Ectodermal cell (in vitro differentiated cells): ENCODE results near the gene ITPR2.
"Not testable (repeated sequence)": the region's sequence is repeated elsewhere in the genome, so short reads cannot be mapped to it uniquely, and the experiment has no call there.

Source experiments
- H3K27ac ChIP-seq: 2 replicates; pipeline ENCODE4 v1.7.0; 2013; ENCODE audit warnings: mild to moderate bottlenecking, low read depth, low read length; ENCODE audit not compliant: insufficient read depth, poor library complexity, severe bottlenecking
- H3K27me3 ChIP-seq: 2 replicates; pipeline ENCODE4 v1.7.0; 2013; ENCODE audit warnings: mild to moderate bottlenecking, low read length; ENCODE audit not compliant: insufficient read depth, control insufficient read depth, poor library complexity, severe bottlenecking
- H3K36me3 ChIP-seq: one replicate; pipeline ENCODE4 v1.7.0; 2013; ENCODE audit warnings: low read length; ENCODE audit not compliant: control insufficient read depth, insufficient read depth
- H3K4me1 ChIP-seq: one replicate; pipeline ENCODE4 v1.7.0; 2013; ENCODE audit warnings: low read length; ENCODE audit not compliant: control insufficient read depth, insufficient read depth
- H3K4me3 ChIP-seq: 2 replicates; pipeline ENCODE4 v1.7.0; 2013; ENCODE audit warnings: low read depth, low read length, control low read depth; ENCODE audit not compliant: insufficient read depth
- H3K9me3 ChIP-seq: 2 replicates; pipeline ENCODE4 v1.7.0; 2013; ENCODE audit warnings: mild to moderate bottlenecking, low read length, moderate library complexity; ENCODE audit not compliant: control insufficient read depth
- WGBS, 2 experiments: methylation state at CpG; one replicate each; pipeline ENCODE4 v1.1.7; 2013; ENCODE audit warnings: missing lambda C conversion rate in 2 of 2; 5-methylcytosine and 5-hydroxymethylcytosine counted together

ITPR2 gene

GRCh38 chr12:26790645-26790994 lies 42.4 kb downstream of the ITPR2 start:
- Histone ChIP-seq H3K4me1 (no peaks in the 10 kb centered on the region), H3K36me3 (no peaks in the 10 kb centered on the region), H3K4me3 (no peak overlapping the region), H3K9me3 (no peaks in the 10 kb centered on the region), H3K27me3 (no peaks in the 10 kb centered on the region), H3K27ac (no peak overlapping the region)
- WGBS, 2 experiments = 93 to 100% methylated on average over 1 of the region's 1 CpG

GRCh38 chr12:26789731-26790644 lies 43.0 kb downstream of the ITPR2 start:
- Histone ChIP-seq H3K4me3 (no peak overlapping the region), H3K27ac (no peak overlapping the region), H3K36me3 (no peaks in the 10 kb centered on the region), H3K9me3 (no peaks in the 10 kb centered on the region), H3K4me1 (no peaks in the 10 kb centered on the region), H3K27me3 (no peaks in the 10 kb centered on the region)
- 60 to 88% methylated on average over 1 to 2 of the region's 2 CpGs for WGBS, 2 experiments

- 87 to 92% methylated on average over 2 of the region's 2 CpGs for WGBS, 2 experiments
- H3K27ac ChIP-seq = no peak overlapping the region
Observed at GRCh38 chr12:26786865-26787514, 46.0 kb downstream of the ITPR2 start.

GRCh38 chr12:26786491-26786864 lies 46.5 kb downstream of the ITPR2 start:
- Histone ChIP-seq H3K27me3 (no peaks in the 10 kb centered on the region), H3K27ac (no peak overlapping the region), H3K9me3 (no peaks in the 10 kb centered on the region), H3K36me3 (no peaks in the 10 kb centered on the region), H3K4me1 (no peaks in the 10 kb centered on the region), H3K4me3 (no peak overlapping the region)
- WGBS, 2 experiments = 100% methylated on average over 1 to 2 of the region's 3 CpGs

More at GRCh38 chr12:26786865-26787514, 46.0 kb downstream of the ITPR2 start:
- no peak overlapping the region for H3K4me3 ChIP-seq
- H3K36me3 ChIP-seq = no peaks in the 10 kb centered on the region
- no peaks in the 10 kb centered on the region for H3K9me3 ChIP-seq
- no peaks in the 10 kb centered on the region for H3K27me3 ChIP-seq
- no peaks in the 10 kb centered on the region for H3K4me1 ChIP-seq

- H3K27me3 ChIP-seq, H3K4me3 ChIP-seq, H3K27ac ChIP-seq, H3K9me3 ChIP-seq, H3K36me3 ChIP-seq, H3K4me1 ChIP-seq: not testable (repeated sequence)
- WGBS, 2 experiments = 89 to 90% methylated on average over 2 of the region's 3 CpGs
Observed at GRCh38 chr12:26783816-26784379, 49.1 kb downstream of the ITPR2 start.

- H3K36me3 ChIP-seq = no peaks in the 10 kb centered on the region
- no peaks in the 10 kb centered on the region for H3K4me1 ChIP-seq
- no peak overlapping the region for H3K27ac ChIP-seq
- H3K27me3 ChIP-seq = no peaks in the 10 kb centered on the region
- WGBS, 2 experiments = 100% methylated on average over 1 of the region's 1 CpG; no CpG with 5 or more reads in 1 of the 2 experiments
- H3K4me3 ChIP-seq = no peak overlapping the region
- H3K9me3 ChIP-seq = no peaks in the 10 kb centered on the region
Observed at GRCh38 chr12:26783131-26783526, 49.9 kb downstream of the ITPR2 start.

GRCh38 chr12:26782372-26783130 lies 50.4 kb downstream of the ITPR2 start:
- no peak overlapping the region for H3K4me3 ChIP-seq
- no peaks in the 10 kb centered on the region for H3K27me3 ChIP-seq
- H3K9me3 ChIP-seq = no peaks in the 10 kb centered on the region
- no peaks in the 10 kb centered on the region for H3K4me1 ChIP-seq
- no peak overlapping the region for H3K27ac ChIP-seq
- no peaks in the 10 kb centered on the region for H3K36me3 ChIP-seq
- 86 to 96% methylated on average over 3 of the region's 3 CpGs for WGBS, 2 experiments

- H3K4me3 ChIP-seq, H3K9me3 ChIP-seq, H3K27me3 ChIP-seq, H3K36me3 ChIP-seq, H3K27ac ChIP-seq, H3K4me1 ChIP-seq: not testable (repeated sequence)
- WGBS, 2 experiments = 93 to 96% methylated on average over 2 of the region's 2 CpGs
Observed at GRCh38 chr12:26780656-26781055, 52.3 kb downstream of the ITPR2 start.

GRCh38 chr12:26778173-26778775 lies 54.7 kb downstream of the ITPR2 start:
- H3K4me1 ChIP-seq, H3K4me3 ChIP-seq, H3K36me3 ChIP-seq, H3K9me3 ChIP-seq, H3K27ac ChIP-seq, H3K27me3 ChIP-seq: not testable (repeated sequence)
- 92 to 93% methylated on average over 5 of the region's 5 CpGs for WGBS, 2 experiments
